GM12874 (cell line): ENCODE data around the gene SRPX2.

ENCODE experiments used
- TF ChIP-seq, protein P1 (sequence below): IDR thresholded peaks from 2 replicates; pipeline ENCODE4 v1.5.1; 2011; ENCODE audit warnings: low read depth, mild to moderate bottlenecking, control low read depth, low read length, moderate library complexity; ENCODE audit not compliant: insufficient read depth

SRPX2 gene

DNA sequence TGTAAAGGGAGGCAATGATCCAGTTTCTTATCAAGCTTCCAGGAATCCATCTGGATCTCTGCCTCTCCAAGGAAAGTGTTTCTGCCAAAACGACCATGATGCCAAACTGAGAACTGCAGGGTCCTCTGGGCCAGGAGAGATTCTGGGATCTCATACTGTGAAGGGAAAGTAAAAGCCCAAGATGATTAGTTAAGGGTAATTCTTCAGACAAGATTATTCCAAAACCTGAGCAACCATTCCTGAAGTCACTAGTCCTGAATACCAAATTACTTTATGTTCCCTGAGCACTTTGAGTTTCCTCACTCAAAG lies 42.0 kb downstream of the SRPX2 start:
- TF ChIP-seq, protein P1, sequence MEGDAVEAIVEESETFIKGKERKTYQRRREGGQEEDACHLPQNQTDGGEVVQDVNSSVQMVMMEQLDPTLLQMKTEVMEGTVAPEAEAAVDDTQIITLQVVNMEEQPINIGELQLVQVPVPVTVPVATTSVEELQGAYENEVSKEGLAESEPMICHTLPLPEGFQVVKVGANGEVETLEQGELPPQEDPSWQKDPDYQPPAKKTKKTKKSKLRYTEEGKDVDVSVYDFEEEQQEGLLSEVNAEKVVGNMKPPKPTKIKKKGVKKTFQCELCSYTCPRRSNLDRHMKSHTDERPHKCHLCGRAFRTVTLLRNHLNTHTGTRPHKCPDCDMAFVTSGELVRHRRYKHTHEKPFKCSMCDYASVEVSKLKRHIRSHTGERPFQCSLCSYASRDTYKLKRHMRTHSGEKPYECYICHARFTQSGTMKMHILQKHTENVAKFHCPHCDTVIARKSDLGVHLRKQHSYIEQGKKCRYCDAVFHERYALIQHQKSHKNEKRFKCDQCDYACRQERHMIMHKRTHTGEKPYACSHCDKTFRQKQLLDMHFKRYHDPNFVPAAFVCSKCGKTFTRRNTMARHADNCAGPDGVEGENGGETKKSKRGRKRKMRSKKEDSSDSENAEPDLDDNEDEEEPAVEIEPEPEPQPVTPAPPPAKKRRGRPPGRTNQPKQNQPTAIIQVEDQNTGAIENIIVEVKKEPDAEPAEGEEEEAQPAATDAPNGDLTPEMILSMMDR = no peak

DNA sequence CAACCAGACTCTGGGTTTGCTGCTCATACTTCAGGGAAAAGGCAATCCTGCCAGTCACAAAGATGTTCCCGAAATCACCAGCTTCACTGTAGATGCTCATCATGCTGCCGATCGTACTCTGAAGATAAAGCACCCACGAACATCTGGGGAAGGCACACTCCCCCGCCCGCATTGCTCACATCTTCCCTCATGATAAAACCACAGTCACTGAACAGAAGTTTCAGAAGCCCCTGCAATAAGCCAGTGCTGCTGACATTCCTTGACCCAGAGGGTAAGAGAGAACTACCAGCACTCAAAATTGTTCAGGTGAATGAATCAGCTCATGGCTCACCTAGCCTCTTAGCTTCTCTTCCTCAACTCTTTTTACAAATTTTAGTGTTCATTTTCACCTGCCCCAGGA lies 43.1 kb downstream of the SRPX2 start:
- TF ChIP-seq, protein P1 = no peak

DNA sequence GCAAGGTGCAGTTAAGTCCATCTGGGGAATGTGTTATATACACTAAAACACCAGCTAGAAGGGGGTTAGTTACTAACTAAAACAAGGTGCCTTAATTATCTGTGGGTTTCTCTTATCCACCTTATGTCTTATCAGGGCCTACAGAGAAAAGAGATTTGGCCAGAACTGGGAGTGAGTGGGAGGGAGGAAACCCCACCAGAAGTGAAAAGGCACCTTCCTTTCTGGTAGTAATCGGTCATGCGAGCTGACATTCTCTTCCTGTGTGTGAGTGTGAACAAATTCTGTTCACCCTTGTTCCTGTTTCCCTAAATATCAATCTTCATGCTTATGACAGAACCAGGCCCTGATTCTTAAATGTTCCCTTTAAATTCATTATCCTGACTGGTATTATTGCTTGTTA lies 43.5 kb downstream of the SRPX2 start:
- TF ChIP-seq, protein P1 = no peak

DNA sequence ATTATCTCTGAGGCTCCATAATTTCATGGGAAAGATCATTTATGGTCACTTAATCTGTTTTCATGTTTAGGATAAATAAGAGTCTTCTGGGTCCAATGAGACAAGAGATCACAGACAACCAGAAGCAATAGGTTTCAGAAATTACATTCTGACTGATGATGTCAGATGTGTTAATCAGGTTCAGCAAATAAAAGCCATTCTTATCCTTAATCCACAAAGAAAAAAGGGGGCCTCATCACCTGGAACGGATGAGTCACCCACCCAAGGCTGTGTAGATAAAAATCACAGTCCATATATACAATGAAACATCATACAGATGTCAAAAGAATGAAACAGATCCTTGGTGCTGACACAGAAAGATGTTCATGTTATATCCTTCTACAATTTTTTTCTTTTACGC lies 51.3 kb downstream of the SRPX2 start:
- TF ChIP-seq, protein P1 = no peak

DNA sequence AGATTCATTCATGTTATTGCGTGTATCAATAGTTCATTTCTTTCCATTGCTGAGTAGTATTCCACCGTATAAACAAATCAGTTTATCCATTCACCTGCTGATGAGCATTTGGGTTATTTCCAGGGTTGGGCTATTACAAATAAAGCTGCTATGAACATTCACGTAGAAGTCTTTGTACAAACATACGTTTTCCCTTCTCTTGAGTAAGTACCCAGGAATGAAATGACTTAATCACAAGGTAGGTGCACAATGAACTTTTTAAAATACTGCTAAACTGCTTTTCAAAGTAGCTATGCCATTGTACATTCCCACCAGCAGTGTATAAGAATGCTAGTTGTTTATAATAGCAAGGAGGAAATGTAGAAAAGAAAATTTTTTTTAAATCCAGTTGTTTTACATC lies 52.0 kb downstream of the SRPX2 start:
- TF ChIP-seq, protein P1 = no peak

DNA sequence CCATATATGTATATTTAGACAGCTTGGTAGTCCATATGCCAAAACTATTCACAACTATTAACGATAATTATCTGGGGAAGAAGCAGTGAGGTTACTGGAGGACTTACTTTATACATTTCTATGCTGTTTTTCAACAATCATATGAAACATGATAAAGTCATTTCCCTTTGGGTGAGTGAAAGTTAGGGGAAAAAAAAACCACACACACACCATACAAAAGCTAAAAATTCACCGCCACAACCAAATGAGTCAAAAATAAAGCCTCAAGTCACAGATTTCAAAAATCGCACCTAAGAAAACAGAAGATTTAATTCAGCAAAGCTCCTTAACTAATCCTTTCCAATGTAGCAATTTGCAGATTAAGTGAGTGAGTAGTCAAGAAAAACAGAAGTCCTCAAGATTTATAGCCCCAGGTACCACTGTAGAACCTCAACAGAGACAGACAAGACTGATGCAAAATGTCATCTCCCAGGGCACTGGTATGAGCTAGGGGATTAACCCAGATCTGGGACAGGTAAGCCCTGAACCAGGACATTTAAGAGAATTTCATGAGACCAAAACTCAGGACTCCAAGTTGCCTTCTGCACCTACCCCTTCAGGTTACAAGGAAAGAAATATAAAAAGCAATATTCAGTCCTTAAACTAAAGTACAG lies 52.8 kb downstream of the SRPX2 start:
- TF ChIP-seq, protein P1 = no peak

DNA sequence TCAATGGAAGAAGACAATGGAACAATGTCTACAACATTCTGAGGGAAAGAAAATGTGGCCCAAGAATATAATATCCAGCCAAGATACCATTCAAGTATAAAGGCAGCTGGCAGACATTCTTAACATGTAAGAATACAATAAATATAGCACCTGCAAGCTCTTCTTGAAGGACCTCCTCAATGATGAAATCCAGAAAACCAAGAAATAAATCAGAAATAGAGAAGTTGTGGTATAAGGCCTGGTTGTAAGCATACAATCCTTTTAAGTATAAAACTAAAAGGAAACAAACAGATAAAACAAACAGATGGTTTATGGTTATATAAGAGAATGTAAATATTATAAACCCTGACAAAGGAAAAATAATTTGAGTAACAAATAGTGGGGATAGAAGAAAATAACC lies 54.6 kb downstream of the SRPX2 start:
- TF ChIP-seq, protein P1 = no peak
